NCI-H1092 (cell line): ENCODE measurements around the gene TRIM3.

Source experiments
- DNase-seq: peaks from one replicate; lab custom pipeline; 2025; lab: John Stamatoyannopoulos, UW

The TRIM3 gene

DNA sequence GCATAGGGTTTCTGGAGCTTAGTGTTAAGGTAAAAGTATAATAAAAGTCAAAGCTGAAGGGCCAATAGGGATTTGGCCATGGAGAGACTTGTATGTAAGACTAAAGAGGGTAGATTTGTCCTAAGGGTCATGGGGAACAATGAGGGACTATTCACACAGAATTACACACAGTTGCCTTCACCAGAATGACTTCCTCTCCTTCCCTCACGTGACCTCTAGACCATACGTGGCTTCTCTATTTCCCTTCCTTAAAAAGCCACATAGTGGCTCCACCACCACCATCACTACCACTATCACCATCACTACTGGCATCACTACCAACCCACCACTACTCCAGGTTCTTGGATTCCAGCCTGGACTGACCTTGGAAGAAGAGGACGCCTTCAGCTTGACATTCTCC is 35.7 kb downstream of the TRIM3 start:
- DNase-seq, result no peak

DNA sequence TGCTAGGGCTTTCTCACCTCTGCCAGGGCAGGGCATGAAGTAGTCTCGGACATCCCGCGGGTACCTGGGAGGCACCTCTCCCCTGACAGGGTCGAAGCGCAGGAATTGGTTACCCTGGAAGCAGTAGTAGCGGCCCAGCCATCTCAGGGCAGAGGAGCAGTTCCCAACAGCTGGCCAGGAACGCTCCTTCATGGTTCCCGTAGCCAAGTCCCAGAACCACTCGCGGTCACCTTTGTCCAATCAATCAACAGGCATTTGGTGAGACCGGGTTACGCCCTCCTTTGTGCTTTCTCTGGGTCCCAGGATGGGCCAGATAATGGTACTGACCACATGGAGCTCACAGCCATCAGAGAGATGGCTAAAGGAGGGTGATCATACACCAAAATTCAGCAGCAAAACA is 36.3 kb downstream of the TRIM3 start:
- no peak for DNase-seq

DNA sequence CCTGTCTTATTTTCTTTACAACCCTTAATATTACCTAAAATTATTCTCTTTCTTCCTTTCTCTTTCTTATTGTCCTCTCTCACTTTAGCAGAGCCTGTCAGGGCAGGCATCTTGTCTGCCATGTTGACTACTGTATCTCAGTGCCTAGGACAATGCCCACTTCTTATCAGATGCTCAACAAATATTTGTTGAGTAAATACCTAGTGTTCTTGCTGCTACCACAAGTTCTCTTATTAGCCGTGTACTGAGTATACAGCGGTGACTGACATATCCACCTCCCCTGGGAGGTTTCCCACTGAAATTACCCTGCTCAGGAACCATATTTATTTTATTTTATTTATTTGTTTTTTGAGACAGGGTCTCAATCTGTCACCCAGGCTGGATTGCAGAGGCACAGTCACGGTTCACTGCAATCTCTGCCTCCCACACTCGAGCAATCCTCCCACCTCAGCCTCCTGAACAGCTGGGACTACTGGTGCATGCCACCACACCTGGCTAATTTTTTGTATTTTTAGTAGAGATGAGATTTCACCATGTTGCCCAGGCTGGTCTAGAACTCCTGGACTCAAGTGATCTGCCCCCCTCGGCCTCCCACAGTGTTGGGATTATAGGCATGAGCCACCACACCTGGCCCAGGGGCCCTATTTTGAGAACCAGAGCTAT is 39.6 kb downstream of the TRIM3 start:
- DNase-seq, result no peak

DNA sequence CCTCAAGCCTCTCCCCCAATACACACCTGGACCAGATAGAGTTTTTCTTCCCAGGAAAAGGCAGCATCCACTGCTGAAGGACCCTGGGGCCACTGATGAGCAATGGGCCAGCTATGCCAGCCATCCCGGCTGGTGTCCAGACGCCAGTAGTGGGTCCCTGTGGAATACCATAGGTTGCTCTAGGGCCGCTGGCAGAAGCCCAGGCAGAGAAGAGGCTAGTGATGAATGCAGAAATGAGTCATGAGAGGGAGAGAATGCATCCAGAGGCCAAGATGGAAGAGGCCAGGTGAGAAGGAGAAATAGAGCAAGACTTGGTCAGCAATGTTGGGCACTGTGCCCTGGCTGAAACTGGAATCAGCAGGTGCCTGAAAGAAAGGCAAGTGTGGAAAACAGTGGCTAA is 41.9 kb downstream of the TRIM3 start:
- no peak for DNase-seq

DNA sequence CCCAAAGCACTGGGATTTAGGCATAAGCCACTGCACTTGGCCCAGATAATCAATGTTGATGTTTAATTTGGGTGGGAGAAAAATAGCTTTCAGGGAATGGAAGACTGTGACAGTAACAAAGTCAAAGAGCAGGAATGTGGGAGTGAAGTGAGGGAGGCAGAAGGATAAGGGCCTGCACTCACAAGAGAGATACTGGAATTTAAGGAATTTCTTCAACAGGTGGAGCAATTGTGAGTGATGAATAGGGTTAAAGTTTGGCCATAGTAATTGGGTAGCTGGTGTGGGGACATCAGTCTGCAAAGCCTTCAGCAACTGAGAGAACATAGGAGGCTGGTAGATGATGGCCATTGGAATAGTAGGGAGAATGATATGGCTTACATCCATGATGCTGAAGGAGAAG is 46.2 kb downstream of the TRIM3 start:
- DNase-seq, result no peak

DNA sequence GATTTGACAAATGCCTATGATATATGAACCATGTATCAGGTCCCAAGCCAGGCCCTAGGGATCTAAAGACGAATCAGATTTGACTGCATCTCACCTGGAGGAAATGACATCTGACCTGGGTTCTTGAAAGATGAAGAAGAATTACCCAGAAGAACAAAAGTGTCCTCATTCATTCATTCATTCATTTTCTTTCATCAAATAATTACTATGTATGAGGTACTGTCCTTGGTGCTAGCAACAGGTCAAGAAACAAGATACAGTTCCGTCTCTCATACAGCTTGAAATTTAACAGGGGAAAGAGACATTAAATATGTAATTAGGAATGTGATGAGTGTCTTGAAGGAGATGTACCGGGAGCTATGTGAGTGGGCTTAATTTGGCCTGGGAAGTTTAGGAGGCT is 53.1 kb downstream of the TRIM3 start:
- no peak for DNase-seq

DNA sequence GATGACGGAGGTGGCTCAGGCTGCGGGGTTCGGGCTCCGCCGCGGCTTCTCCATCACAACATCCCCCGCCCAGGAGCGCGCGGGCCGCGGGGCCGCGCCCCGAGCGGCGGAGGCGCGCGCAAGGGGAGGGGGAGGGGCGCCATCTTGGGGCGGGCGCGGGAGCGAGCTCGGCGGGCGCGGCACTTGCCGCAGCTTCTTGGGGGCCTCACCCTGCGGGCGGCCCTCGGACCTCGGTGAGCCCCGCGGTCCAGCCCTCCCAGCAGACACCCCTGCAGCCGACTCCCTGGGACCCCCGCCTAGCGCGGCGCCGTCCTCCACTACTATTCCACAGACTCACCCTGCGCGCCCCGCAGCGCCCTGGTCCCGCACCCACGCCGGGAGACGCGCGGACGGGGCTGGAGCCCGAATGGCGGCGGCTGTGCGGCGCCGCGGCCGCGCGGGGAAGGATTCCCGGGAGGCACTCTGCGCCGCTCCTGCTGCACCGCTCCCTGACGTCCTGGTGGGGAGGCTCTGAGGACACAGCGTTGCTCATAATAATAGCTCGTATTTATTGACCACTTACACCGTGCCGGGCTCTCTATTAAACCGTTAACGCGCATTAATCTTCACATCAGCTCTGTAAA is 54.6 kb downstream of the TRIM3 start, which contains the start of gene APBB1:
APBB1 (minus strand) TSS at position 86 of the 623 bp plus-strand sequence. CDS start 7,747 bp downstream, outside the sequence.
- DNase-seq, result peak; percentile 61

DNA sequence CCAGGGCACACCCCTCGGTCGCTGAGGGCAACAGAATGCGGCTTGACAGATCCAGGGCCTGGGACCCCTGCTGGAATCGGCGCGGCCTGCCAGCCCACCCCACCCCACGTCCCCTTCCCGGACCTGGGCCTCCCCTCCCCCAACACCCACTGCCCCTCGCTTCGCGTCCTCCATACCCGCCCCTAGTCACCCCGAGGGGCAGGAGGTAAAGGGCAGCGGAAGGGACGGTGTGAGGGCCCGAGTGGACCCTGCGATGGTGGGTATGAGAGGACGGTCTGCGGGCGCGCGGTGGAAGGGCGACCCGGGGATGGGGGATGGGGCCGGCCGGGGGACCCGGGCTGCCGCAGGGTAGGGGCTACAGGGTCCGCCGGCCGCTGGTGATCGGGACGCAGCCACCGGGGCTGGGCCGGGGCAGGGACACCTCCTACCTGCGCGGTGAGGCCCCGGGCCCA is 55.2 kb downstream of the TRIM3 start:
- no peak for DNase-seq

DNA sequence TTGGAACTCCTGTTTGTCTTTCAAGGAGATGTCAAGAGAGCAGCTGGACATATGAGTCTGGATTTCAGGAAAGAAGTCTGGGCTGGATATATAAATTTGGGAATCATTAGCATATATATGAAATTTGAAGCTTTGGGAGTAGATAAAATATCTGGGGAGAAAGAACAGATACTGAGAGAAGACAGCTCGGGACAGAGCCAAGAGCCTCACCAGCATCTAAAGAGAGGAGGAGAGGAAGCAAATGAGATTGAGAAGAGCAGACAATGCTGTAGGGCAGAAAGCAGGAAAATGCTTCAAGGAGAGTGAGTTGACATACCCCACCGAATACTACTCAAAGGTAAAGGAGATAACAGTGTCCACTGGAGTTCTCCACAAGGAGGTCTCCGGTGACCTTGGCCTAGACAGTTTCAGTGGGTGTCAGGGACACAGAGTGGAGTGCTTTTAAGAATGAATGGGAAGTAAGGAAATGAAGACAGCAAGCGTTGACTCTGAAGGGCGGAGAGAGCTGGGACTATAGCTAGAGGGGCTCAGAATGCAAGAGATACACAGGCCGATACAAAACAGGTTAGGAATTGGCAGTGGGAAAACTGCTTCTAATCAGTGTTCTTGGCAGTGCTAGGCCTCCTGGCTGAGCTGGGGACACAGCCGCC is 55.7 kb downstream of the TRIM3 start:
- DNase-seq, result no peak

DNA sequence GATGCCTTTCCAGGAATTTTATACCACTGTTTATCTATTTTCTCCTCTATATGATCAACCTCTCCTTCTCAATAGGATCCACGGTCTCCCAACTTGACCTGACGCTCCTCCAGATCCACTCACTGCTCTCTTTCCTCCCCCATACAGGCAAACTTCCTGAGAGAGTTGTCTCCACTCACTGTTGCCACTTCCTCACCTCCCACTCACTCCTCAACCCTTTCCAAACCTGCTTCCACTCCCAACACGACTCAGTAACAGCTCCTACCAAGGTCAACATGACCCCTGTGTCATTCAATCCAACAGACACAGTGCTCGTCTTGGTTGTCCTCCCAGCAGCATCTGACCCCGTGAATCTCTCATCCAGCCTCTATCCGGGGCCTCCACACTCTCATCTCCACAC is 57.9 kb downstream of the TRIM3 start:
- no peak for DNase-seq

DNA sequence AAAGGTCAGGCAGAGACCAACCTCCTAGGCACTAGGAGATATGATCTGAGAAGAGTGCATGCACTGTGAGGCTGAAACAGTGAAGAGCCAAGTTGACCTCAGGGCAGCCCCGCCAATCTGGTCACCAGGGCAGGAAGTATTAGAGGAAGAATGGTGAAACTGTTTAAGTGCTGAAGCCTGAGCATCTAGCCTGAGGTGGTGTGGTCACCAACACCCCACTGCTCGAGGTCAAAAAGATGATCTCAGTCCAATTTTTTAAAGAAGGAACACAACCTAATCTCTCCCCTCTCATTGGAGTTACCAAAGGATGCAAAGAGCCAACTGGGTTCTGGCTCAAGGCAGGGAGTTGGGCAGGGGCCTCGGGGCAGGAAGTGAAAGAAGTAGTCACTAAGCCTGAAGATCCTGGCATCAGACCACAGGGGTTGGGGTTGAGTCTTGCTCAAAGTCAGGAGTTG is 58.8 kb downstream of the TRIM3 start:
- DNase-seq, result no peak

DNA sequence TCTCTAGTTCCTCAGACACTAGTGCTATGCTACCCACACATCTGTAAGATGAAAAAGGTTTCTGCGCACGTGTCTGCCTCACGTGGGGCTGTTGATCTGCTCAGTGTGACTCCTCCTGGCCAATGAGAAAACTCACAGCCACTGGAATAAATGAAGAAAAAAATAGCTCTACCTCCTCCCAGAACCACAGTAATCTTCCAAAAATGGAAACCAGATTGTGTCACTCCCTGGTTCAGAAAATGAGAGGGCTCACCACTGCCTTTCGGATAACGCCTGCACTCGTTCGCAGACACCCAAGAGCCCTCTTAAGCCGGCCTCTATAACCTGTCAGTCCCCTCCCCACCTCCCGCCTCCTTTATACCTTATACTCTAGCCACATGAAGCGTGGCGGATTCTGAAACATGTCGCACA is 59.9 kb downstream of the TRIM3 start:
- no peak for DNase-seq

DNA sequence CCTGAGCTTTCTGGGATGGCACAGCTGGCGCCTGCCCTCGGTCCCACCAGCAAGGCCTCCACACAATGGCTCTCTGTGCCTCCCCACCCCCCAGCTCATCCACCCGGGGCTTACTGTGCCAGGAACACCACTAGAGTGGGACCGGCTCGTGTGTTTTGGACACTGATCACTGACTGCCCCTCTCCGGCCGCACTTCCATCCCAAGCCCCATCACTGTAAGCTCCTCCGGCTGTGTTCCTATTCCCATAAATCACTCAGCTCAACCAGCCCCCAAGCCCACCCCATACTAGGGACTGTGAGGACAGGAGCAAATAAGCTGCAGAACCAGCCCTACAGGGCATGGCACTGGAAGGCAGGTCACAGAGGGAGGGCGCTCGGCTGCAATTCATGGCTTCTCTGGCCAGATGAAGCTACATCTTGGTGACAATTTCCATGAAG is 62.1 kb downstream of the TRIM3 start:
- DNase-seq, result no peak

DNA sequence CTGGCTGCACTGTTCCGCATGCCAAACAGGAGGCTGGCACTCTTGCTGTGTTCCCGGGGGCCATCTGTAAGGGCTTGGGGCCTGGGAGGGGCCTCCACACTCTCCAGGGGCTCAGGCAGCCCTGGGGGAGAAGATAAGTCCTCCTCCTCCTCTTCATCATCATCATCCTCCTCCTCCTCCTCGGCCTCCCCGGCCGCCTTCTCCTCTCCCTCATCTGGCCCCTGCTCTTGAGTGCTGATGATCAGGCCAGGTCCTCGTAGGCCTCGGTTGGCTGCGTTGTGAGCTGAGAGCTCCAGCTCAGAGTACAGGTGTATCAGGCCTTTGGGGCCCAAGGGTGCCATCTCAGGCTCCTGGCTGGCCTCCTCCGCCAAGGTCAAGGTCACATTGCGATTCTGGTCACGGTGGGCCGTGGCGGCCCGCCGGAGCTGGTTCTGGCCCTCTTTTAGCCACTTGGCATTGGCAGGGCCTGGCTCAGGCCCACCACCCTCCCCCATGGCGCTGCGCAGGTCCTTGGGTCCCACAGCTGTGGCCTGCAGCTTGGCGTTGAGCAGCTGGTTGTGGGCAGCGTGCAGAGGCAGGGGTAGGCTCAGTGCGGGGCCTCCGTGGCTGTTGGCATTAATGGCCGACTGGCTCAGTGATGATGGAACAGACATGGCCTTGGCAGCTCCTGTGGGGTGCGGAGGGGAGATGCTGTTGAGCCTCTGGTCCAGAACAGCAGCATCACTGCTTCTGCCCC is 62.9 kb downstream of the TRIM3 start:
- DNase-seq, result no peak

DNA sequence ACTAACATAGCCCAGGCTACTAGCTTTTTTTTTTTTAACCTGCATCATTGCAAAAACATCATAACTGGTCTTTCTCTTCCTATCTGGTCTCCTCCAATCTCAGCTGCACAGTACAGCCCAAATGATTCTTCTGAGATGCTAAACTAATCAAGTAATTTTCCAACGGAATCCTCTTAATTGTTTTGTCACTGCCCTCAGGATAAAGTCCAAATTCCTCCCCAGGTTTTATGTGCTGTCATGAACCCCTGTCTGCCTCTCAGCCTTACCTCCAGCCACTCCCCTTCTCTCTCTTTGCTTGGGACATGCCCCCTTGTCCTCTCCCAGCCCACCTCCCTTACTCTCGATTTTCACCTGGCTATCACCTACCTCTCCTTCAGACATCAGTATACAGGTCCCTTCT is 67.4 kb downstream of the TRIM3 start:
- DNase-seq, result no peak

DNA sequence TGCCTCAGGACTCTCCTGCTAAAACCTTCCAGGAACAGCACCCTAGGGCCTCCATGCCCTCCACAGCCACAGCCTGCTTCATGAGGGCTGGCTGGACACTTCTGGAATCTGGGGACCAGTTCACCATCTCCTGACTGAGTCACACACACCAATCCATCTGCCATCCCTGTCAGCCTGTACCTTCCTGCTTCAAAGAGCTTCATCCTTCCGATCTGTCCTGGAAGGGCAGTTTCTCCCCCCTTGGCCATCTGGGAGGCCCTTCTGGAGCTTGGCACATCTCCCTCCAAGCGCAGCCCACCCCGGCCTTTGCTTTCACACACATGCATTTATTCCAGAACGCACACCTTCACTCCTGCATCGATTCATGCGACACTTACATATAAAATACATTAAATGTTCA is 67.9 kb downstream of the TRIM3 start:
- no peak for DNase-seq

DNA sequence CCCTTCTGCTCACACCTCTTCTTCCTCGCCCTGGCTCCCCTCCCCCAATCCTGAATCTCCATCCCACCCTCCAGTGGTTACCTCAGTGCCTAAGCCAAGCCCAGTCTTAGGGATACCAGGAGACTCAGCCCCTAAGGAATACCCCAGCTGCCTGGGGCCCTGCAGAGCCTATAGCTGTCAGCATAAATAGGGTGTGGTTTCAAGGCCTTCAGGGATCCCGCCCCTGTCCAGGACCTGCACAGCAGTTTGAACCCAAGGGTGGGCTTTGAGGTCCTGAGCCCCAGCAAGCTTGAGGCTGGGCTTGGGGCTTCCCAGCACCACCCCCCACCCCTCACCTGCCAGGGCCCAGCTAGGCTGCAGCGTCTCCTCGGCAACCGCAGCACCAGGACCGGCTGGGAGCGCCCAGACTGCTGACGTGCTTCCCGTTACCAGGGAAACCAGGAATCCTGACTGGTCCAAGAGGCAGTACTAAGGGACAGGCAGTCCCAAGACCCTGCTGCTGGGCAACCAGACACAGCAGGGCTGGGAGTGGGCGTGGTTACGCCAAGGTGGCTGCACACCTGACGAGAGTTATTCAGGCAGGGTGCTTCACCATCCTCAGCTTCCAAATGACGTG is 68.6 kb downstream of the TRIM3 start:
- no peak for DNase-seq

DNA sequence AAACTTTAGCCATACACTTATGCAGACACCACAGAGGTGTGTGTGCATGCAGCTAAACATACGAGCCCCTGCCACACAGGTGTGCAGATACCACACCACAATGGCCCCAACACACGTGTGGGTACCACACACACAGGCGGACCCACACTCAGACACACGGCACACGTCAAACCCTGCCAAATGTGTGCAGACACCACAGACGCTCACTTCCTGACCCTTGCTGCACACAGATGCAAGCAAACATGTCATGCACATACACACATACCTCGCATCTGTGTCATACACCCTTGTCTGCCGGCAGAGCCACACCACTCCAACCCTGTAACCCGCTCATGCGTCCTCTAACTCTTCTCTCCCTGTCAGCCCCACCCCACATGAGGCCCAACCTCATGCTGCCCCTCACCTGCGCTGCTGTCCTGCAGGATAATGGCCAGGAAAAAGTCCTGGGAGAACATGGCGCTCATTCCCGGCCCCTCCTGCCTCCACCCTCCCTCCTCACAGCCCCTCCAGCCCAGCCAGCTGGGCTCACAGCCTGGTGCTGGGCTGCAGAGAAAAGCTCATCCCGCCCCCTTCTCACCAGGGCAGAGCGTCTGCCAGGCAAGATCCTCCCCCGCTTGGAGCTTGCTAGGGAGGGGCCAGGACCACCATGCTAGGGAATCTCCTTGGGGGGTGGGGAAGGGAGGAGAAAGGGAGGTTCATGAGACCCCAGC is 69.2 kb downstream of the TRIM3 start:
- no peak for DNase-seq

DNA sequence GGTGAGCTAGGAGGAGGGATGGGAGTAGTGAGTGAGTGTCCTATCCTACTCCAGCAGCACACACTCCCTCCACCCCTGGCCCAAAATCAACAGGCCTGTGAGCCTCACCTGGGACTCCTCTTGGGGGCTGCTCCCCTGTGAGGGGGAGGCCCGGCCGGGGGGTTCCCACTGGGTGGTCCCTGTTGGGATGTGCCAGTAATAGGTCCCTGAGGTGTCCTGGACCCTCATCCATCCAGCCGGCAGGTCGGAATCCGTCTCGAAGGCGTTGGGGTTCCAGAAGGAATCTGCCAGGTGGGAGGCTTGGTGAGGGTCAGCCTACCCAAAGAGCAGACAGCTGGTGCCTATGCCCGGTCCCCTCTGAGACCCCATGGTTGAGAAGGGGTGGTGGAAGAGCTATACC is 70.2 kb downstream of the TRIM3 start:
- DNase-seq, result no peak

DNA sequence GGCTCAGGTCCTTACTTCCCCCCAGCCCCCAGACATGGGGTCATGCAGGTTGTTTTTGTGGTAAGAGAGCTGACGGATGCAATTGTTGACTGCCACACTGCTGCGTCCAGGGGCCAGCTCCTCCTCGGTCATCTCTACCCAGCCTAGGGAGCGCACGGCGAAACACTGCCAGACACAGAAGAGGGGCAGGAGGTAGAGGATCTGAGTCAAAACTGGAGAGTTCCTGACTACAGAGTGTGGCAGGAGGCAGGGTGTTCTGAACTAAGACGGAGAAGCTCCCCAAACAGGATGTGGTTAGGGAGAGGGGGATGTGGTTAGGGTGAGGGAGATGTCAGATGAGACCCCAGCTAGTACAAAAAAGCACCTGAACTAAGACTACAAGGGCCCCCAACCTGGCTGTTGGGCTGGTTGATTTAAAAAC is 71.2 kb downstream of the TRIM3 start:
- DNase-seq, result no peak

DNA sequence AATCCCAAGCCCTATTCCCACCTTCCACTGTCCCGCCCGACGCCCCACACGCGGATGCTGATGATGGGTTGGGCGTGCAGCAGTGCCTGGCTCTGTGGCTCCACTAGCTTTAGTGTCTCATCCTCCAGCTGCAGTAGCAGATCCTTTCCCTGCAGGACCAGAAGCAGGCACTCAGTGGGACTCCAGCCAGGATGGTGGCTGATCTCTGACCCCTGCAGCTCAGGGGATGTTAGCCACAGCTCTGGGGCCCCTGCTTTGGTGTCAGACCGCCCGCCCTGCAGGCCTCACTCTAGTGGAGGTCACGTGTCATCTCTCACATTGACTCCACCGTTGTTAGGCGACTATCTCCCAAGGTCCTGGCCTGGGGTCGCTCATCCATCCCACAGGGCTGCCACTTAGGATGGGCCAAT is 71.7 kb downstream of the TRIM3 start:
- DNase-seq, result no peak
